HepG2 (cell line): ENCODE results near the gene GPN2. TPM values are rescaled to one million over a fixed set of nuclear protein-coding genes. Genes with fewer than 3 reads are reported as not detected.

ENCODE experiments used
- ATAC-seq: fragments of 200-7000 bp; cut with Tn5 transposase; 3 replicates; pipeline ENCODE4 v1.9.1; 2020; ENCODE audit warnings: mild to moderate bottlenecking, moderate library complexity
- BruUV-seq: library from RNA; stranded (reverse); fragments of 400-500 nt; replicated peaks from 2 replicates; lab custom pipeline; 2021; lab: Mats Ljungman, UMichigan
- CTCF ChIA-PET: fragments of 300-600 bp; formaldehyde crosslinking; extraction: SDS; loops from one replicate; lab custom pipeline; 2021; ENCODE audit warnings: low total read pairs, inconsistent platforms, low intra/inter-chr PET ratio; lab: Yijun Ruan, JAX
- POLR2A ChIA-PET: fragments of 350-600 bp; sonication (Branson Sonifier 250); formaldehyde crosslinking; loops from one replicate; lab custom pipeline; 2020; ENCODE audit warnings: antibody characterized with exemption, inconsistent platforms; lab: Yijun Ruan, JAX
- DNase-seq: peaks from one replicate; pipeline ENCODE4 v3.0.0-alpha.2; 2015; ENCODE audit warnings: low spot score
- FAIRE-seq: peaks from 3 replicates; lab custom pipeline; 2011; peaks lifted over from hg19 to GRCh38; lab: Jason Lieb, UNC
- H2AFZ ChIP-seq: one replicate; pipeline ENCODE4 v1.6.1; 2011; ENCODE audit warnings: low read length, inconsistent platforms
- H3K27ac ChIP-seq: fragments of 300-600 bp; 3 replicates; pipeline ENCODE4 v1.8.0; 2011; ENCODE audit warnings: mixed run types, mild to moderate bottlenecking, mixed read lengths, low read length, inconsistent platforms; ENCODE audit not compliant: insufficient read depth; ENCODE audit errors: extremely low read length
- H3K27me3 ChIP-seq, 2 experiments: fragments of 200-600 bp in 1 of 2; 2 replicates in 1 of 2; 3 replicates in 1 of 2; pipeline versions ENCODE4 v1.6.0 to v1.8.0; 2011; ENCODE audit warnings: low read length in 2 of 2, mild to moderate bottlenecking in 2 of 2, moderate library complexity in 2 of 2, inconsistent platforms in 1 of 2; ENCODE audit not compliant: insufficient read depth in 2 of 2, control insufficient read depth in 1 of 2
- H3K36me3 ChIP-seq, 2 experiments: fragments of 200-600 bp in 1 of 2; replicated peaks in 1 of 2; 2 replicates in 1 of 2; 3 replicates in 1 of 2; pipeline versions ENCODE4 v1.5.1 to v1.8.0; 2011; ENCODE audit warnings: low read length in 2 of 2, inconsistent platforms in 1 of 2; ENCODE audit not compliant: insufficient read depth in 2 of 2, control insufficient read depth in 1 of 2
- H3K4me1 ChIP-seq: 2 replicates; pipeline ENCODE4 v1.5.1; 2012; ENCODE audit warnings: low read length, inconsistent platforms; ENCODE audit not compliant: insufficient read depth
- H3K4me2 ChIP-seq: 2 replicates; pipeline ENCODE4 v1.6.0; 2011; ENCODE audit warnings: low read depth, low read length, inconsistent platforms
- H3K4me3 ChIP-seq, 3 experiments: fragments of 200-600 bp in 1 of 3; sonication (generic), shearing (Covaris generic) in 1 of 3; replicated peaks in 1 of 3; 2 replicates each; pipeline ENCODE4 v1.5.1; 2011 to 2016; ENCODE audit warnings: low read length in 3 of 3, inconsistent platforms in 2 of 3, low read depth in 2 of 3, mild to moderate bottlenecking in 2 of 3, control low read depth in 1 of 3, mixed read lengths in 1 of 3; ENCODE audit not compliant: insufficient read depth in 1 of 3
- H3K79me2 ChIP-seq: one replicate; pipeline ENCODE4 v1.6.1; 2011; ENCODE audit warnings: low read length, inconsistent platforms; ENCODE audit not compliant: insufficient read depth
- H3K9ac ChIP-seq: 2 replicates; pipeline ENCODE4 v1.6.0; 2011; ENCODE audit warnings: mild to moderate bottlenecking, low read depth, low read length, inconsistent platforms; ENCODE audit not compliant: insufficient read depth
- H3K9me3 ChIP-seq: 2 replicates; pipeline ENCODE4 v1.5.1; 2012; ENCODE audit warnings: mild to moderate bottlenecking, low read length
- H4K20me1 ChIP-seq: 2 replicates; pipeline ENCODE4 v1.6.0; 2011; ENCODE audit warnings: inconsistent platforms, mild to moderate bottlenecking, low read length, moderate library complexity; ENCODE audit not compliant: insufficient read depth
- HNRNPL ChIP-seq: fragments of 200-400 bp; formaldehyde crosslinking; IDR thresholded peaks from 2 replicates; pipeline ENCODE4 v1.6.1; 2017; ENCODE audit warnings: mild to moderate bottlenecking, low read depth, low read length
- KDM3A ChIP-seq: IDR thresholded peaks from 2 replicates; pipeline ENCODE4 v1.6.1; 2018; ENCODE audit warnings: low read depth, missing compliant biosample characterization
- MEF2D ChIP-seq: sonication (generic); formaldehyde crosslinking; IDR thresholded peaks from 2 replicates; pipeline ENCODE4 v1.5.1; 2020; ENCODE audit warnings: mild to moderate bottlenecking, missing genetic modification reagents
- MIXL1 ChIP-seq: IDR thresholded peaks from 2 replicates; pipeline ENCODE4 v1.6.1; 2016
- RBFOX2 ChIP-seq: fragments of 200-400 bp; formaldehyde crosslinking; IDR thresholded peaks from 2 replicates; pipeline ENCODE4 v1.6.1; 2017; ENCODE audit warnings: low read depth, mild to moderate bottlenecking, low read length
- SRSF9 ChIP-seq: fragments of 200-400 bp; formaldehyde crosslinking; IDR thresholded peaks from 2 replicates; pipeline ENCODE4 v1.6.1; 2018; ENCODE audit warnings: borderline replicate concordance, mild to moderate bottlenecking, low read depth, low read length; ENCODE audit not compliant: insufficient read depth, poor library complexity, severe bottlenecking
- TARDBP ChIP-seq: sonication (generic); formaldehyde crosslinking; IDR thresholded peaks from 2 replicates; pipeline ENCODE4 v1.8.0; 2022; ENCODE audit warnings: mild to moderate bottlenecking, missing genetic modification reagents
- TBX2 ChIP-seq: sonication (generic); formaldehyde crosslinking; IDR thresholded peaks from 2 replicates; pipeline ENCODE4 v1.5.0; 2020; ENCODE audit warnings: missing genetic modification reagents, mild to moderate bottlenecking, borderline replicate concordance
- ZNF572 ChIP-seq: sonication (generic); formaldehyde crosslinking; IDR thresholded peaks from 2 replicates; pipeline ENCODE4 v1.5.1; 2020; ENCODE audit warnings: mild to moderate bottlenecking, missing genetic modification reagents
- ZNF772 ChIP-seq: sonication (generic); formaldehyde crosslinking; IDR thresholded peaks from 2 replicates; pipeline ENCODE4 v1.5.0; 2020; ENCODE audit warnings: mild to moderate bottlenecking, missing genetic modification reagents
- WGBS: methylation state at CpG from one replicate; pipeline ENCODE4 v1.1.6; 2017; ENCODE audit warnings: low lambda C conversion rate; 5-methylcytosine and 5-hydroxymethylcytosine counted together
- in situ Hi-C: cut with HindIII; loops from 2 replicates; pipeline ENCODE4 v1.10.0; 2017; ENCODE audit warnings: low pct_unique_long_range_greater_than_20kb; ENCODE audit not compliant: extremely low pct_ligation_motif_present
- intact Hi-C: fragments of 100-400 bp; cut with micrococcal nuclease; formaldehyde crosslinking; loops from one replicate; pipeline ENCODE4 v1.10.0; 2022; ENCODE audit not compliant: unreplicated experiment
- polyA plus RNA-seq, 8 experiments: library from polyadenylated mRNA; depleted of rRNA in 3 of 8; stranded (reverse) in 7 of 8; unstranded in 1 of 8; fragments of >200 nt; fragmentation: Illumina TruSeq in 4 of 8; extraction: Trizol in 4 of 8; gene quantifications; 2 replicates each; pipeline versions ENCODE4 v1.2.1 to v1.2.3, GENCODE V29; 2011 to 2016; ENCODE audit warnings: low read depth in 4 of 8, missing spikeins in 1 of 8, mixed read lengths in 1 of 8; ENCODE audit not compliant: insufficient read depth in 1 of 8
- total RNA-seq, 5 experiments: library from RNA; depleted of rRNA; stranded (reverse); fragments of >200 nt; fragmentation: Illumina TruSeq; extraction: Trizol; gene quantifications; 2 replicates each; pipeline ENCODE4 v1.2.3, GENCODE V29; 2016; ENCODE audit warnings: low read depth in 1 of 5
- TF ChIP-seq, protein P1 (sequence below): sonication (generic); formaldehyde crosslinking; IDR thresholded peaks from 2 replicates; pipeline ENCODE4 v1.8.1; 2023; ENCODE audit warnings: mild to moderate bottlenecking, missing genetic modification reagents, borderline replicate concordance

The GPN2 gene
- total and polyA plus RNA-seq, 2 of the 13 experiments (the other 11 are each of a cell fraction or from before 2014, with no cell fraction given), result 19.3 to 38.9 TPM

DNA sequence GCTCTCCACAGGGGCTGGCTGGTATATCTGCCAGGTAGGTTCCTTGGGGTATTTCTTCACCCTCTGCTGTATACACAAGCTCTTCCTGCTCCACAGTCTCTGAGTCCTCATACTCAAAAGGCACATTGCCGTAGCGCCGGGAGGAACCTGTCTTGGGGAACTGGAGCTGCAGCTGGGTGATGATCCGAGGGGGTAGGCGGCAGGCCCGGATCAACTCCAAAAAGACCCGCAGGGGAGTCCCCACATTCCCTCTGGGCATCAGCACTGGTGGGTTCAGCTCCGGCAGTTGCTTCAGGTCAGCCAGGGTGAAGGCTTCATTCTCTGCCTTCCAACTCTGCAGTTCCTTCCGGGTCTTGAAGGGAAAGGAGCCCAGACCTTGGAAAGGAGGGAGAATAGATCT lies 7.3 kb upstream of the GPN2 start:
- intact Hi-C loops, result no loop called here
- ChIA-PET CTCF (no interaction called here), POLR2A (interaction anchor here (6.8 kb wide), 1 partner anchor 14 kb away, joined by 152 read pairs; the partner anchor contains the start of gene NR0B2)
- Histone ChIP-seq H3K27ac (no peak overlapping the region), H2AFZ (no peak overlapping the region), H3K79me2 (peaks cover 39% of the 10 kb centered on the region), H3K27me3 (no peaks in the 10 kb centered on the region; a peak in 1 of 5 replicates), H3K4me1 (peaks cover 33% of the 10 kb centered on the region), H4K20me1 (no peaks in the 10 kb centered on the region), H3K9ac (no peak overlapping the region), H3K9me3 (no peaks in the 10 kb centered on the region), H3K4me3 (no peak overlapping the region), H3K4me2 (no peak overlapping the region), H3K36me3 (peaks cover 23 to 43% of the 10 kb centered on the region in 2 experiments; a peak in 4 of 5 replicates)
- 100% methylated on average over 7 of the region's 9 CpGs for WGBS
- no peak for ATAC-seq
- BruUV-seq, result no TSS peak
- no peak for FAIRE-seq
- DNase-seq, result no peak
- TF ChIP-seq SRSF9 (no peak), MEF2D (no peak), HNRNPL (no peak), MIXL1 (CRISPR knock-in tag) (no peak), TARDBP (CRISPR knock-in tag) (no peak), ZNF572 (no peak), ZNF772 (CRISPR knock-in tag) (no peak), TBX2 (no peak), RBFOX2 (no peak)
- TF ChIP-seq, protein P1, sequence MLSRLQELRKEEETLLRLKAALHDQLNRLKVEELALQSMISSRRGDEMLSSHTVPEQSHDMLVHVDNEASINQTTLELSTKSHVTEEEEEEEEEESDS (CRISPR knock-in tag), result no peak
- in situ Hi-C loops, result no loop called here

GRCh38 chr1:26894263-26894662 lies 4.2 kb upstream of the GPN2 start:
- Histone ChIP-seq H3K9me3 (no peaks in the 10 kb centered on the region), H3K4me1 (peaks cover 25% of the 10 kb centered on the region), H4K20me1 (no peaks in the 10 kb centered on the region), H2AFZ (no peak overlapping the region), H3K79me2 (peaks cover 29% of the 10 kb centered on the region), H3K27ac (no peak overlapping the region)
- intact Hi-C loops, result no loop called here
- FAIRE-seq, result no peak
- ATAC-seq, result no peak
- TF ChIP-seq KDM3A (CRISPR knock-in tag), result no peak
- TF ChIP-seq, all 625 proteins: peak for 0
- H3K4me3 ChIP-seq, result no peak overlapping the region
- in situ Hi-C loops, result no loop called here
- no peaks in the 10 kb centered on the region for H3K27me3 ChIP-seq
- CTCF ChIA-PET, result no interaction called here
- no TSS peak for BruUV-seq
- POLR2A ChIA-PET, result interaction anchor here (1.3 to 1.7 kb wide), 2 partner anchors 20 to 102 kb away, joined by 4 read pairs; partner anchors contain the start of gene NR0B2
- no peak overlapping the region for H3K4me2 ChIP-seq
- H3K9ac ChIP-seq, result no peak overlapping the region
- no peak for DNase-seq
- 97% methylated on average over 13 of the region's 13 CpGs for WGBS
- H3K36me3 ChIP-seq, result peaks cover 24 to 52% of the 10 kb centered on the region in 2 experiments; a peak in 4 of 5 replicates
